HepG2 (cell line): ENCODE results near the gene MAN1A1. TPM values are rescaled to one million over a fixed set of nuclear protein-coding genes. Genes with fewer than 3 reads are reported as not detected.
A peak's percentile ranks its signal among the peaks of the same experiment; 100 is the strongest.

ENCODE experiments used
- ATAC-seq: fragments of 200-7000 bp; cut with Tn5 transposase; 3 replicates; pipeline ENCODE4 v1.9.1; 2020; ENCODE audit warnings: mild to moderate bottlenecking, moderate library complexity
- BruUV-seq: library from RNA; stranded (reverse); fragments of 400-500 nt; replicated peaks from 2 replicates; lab custom pipeline; 2021; lab: Mats Ljungman, UMichigan
- CTCF ChIA-PET: fragments of 300-600 bp; formaldehyde crosslinking; extraction: SDS; loops from one replicate; lab custom pipeline; 2021; ENCODE audit warnings: low total read pairs, inconsistent platforms, low intra/inter-chr PET ratio; lab: Yijun Ruan, JAX
- POLR2A ChIA-PET: fragments of 350-600 bp; sonication (Branson Sonifier 250); formaldehyde crosslinking; loops from one replicate; lab custom pipeline; 2020; ENCODE audit warnings: antibody characterized with exemption, inconsistent platforms; lab: Yijun Ruan, JAX
- DNase-seq: peaks from one replicate; pipeline ENCODE4 v3.0.0-alpha.2; 2015; ENCODE audit warnings: low spot score
- FAIRE-seq: peaks from 3 replicates; lab custom pipeline; 2011; peaks lifted over from hg19 to GRCh38; lab: Jason Lieb, UNC
- H2AFZ ChIP-seq: one replicate; pipeline ENCODE4 v1.6.1; 2011; ENCODE audit warnings: low read length, inconsistent platforms
- H3K27ac ChIP-seq: fragments of 300-600 bp; 3 replicates; pipeline ENCODE4 v1.8.0; 2011; ENCODE audit warnings: mixed run types, mild to moderate bottlenecking, mixed read lengths, low read length, inconsistent platforms; ENCODE audit not compliant: insufficient read depth; ENCODE audit errors: extremely low read length
- H3K27me3 ChIP-seq, 2 experiments: fragments of 200-600 bp in 1 of 2; 2 replicates in 1 of 2; 3 replicates in 1 of 2; pipeline versions ENCODE4 v1.6.0 to v1.8.0; 2011; ENCODE audit warnings: low read length in 2 of 2, mild to moderate bottlenecking in 2 of 2, moderate library complexity in 2 of 2, inconsistent platforms in 1 of 2; ENCODE audit not compliant: insufficient read depth in 2 of 2, control insufficient read depth in 1 of 2
- H3K36me3 ChIP-seq, 2 experiments: fragments of 200-600 bp in 1 of 2; replicated peaks in 1 of 2; 2 replicates in 1 of 2; 3 replicates in 1 of 2; pipeline versions ENCODE4 v1.5.1 to v1.8.0; 2011; ENCODE audit warnings: low read length in 2 of 2, inconsistent platforms in 1 of 2; ENCODE audit not compliant: insufficient read depth in 2 of 2, control insufficient read depth in 1 of 2
- H3K4me1 ChIP-seq: 2 replicates; pipeline ENCODE4 v1.5.1; 2012; ENCODE audit warnings: low read length, inconsistent platforms; ENCODE audit not compliant: insufficient read depth
- H3K4me2 ChIP-seq: 2 replicates; pipeline ENCODE4 v1.6.0; 2011; ENCODE audit warnings: low read depth, low read length, inconsistent platforms
- H3K4me3 ChIP-seq, 3 experiments: fragments of 200-600 bp in 1 of 3; sonication (generic), shearing (Covaris generic) in 1 of 3; replicated peaks in 1 of 3; 2 replicates each; pipeline ENCODE4 v1.5.1; 2011 to 2016; ENCODE audit warnings: low read length in 3 of 3, inconsistent platforms in 2 of 3, low read depth in 2 of 3, mild to moderate bottlenecking in 2 of 3, control low read depth in 1 of 3, mixed read lengths in 1 of 3; ENCODE audit not compliant: insufficient read depth in 1 of 3
- H3K79me2 ChIP-seq: one replicate; pipeline ENCODE4 v1.6.1; 2011; ENCODE audit warnings: low read length, inconsistent platforms; ENCODE audit not compliant: insufficient read depth
- H3K9ac ChIP-seq: 2 replicates; pipeline ENCODE4 v1.6.0; 2011; ENCODE audit warnings: mild to moderate bottlenecking, low read depth, low read length, inconsistent platforms; ENCODE audit not compliant: insufficient read depth
- H3K9me3 ChIP-seq: 2 replicates; pipeline ENCODE4 v1.5.1; 2012; ENCODE audit warnings: mild to moderate bottlenecking, low read length
- H4K20me1 ChIP-seq: 2 replicates; pipeline ENCODE4 v1.6.0; 2011; ENCODE audit warnings: inconsistent platforms, mild to moderate bottlenecking, low read length, moderate library complexity; ENCODE audit not compliant: insufficient read depth
- ATF5 ChIP-seq: sonication (generic); formaldehyde crosslinking; IDR thresholded peaks from 2 replicates; pipeline ENCODE4 v1.4.0; 2020; ENCODE audit warnings: mild to moderate bottlenecking, low read depth, missing genetic modification reagents
- NR1H2 ChIP-seq: sonication (generic); formaldehyde crosslinking; IDR thresholded peaks from 2 replicates; pipeline ENCODE4 v1.8.1; 2022; ENCODE audit warnings: low read depth, missing genetic modification reagents, borderline replicate concordance
- PHF8 ChIP-seq: sonication (generic); formaldehyde crosslinking; IDR thresholded peaks from 2 replicates; pipeline ENCODE4 v1.5.0; 2020; ENCODE audit warnings: missing genetic modification reagents
- RXRA ChIP-seq: sonication (generic); formaldehyde crosslinking; IDR thresholded peaks from 2 replicates; pipeline ENCODE4 v1.5.1; 2020; ENCODE audit warnings: missing genetic modification reagents
- SCMH1 ChIP-seq: sonication (generic); formaldehyde crosslinking; IDR thresholded peaks from 2 replicates; pipeline ENCODE4 v1.9.0; 2021; ENCODE audit warnings: missing genetic modification reagents, mild to moderate bottlenecking, borderline replicate concordance
- SNAPC4 ChIP-seq: sonication (generic); formaldehyde crosslinking; IDR thresholded peaks from 2 replicates; pipeline ENCODE4 v1.4.0; 2020; ENCODE audit warnings: mild to moderate bottlenecking, missing genetic modification reagents
- ZBTB43 ChIP-seq: sonication (generic); formaldehyde crosslinking; conservative IDR thresholded peaks from 2 replicates; pipeline ENCODE4 v1.4.0; 2020; ENCODE audit warnings: missing genetic modification reagents
- ZC3H13 ChIP-seq: sonication (generic); formaldehyde crosslinking; IDR thresholded peaks from 2 replicates; pipeline ENCODE4 v1.8.1; 2023; ENCODE audit warnings: mild to moderate bottlenecking, missing genetic modification reagents, moderate library complexity
- ZNF781 ChIP-seq: sonication (generic); formaldehyde crosslinking; IDR thresholded peaks from 2 replicates; pipeline ENCODE4 v1.5.1; 2020; ENCODE audit warnings: borderline replicate concordance, mild to moderate bottlenecking, missing genetic modification reagents; ENCODE audit errors: not compliant biosample characterization
- ZNF83 ChIP-seq: sonication (generic); formaldehyde crosslinking; IDR thresholded peaks from 2 replicates; pipeline ENCODE4 v1.4.0; 2020; ENCODE audit warnings: missing genetic modification reagents, mild to moderate bottlenecking, borderline replicate concordance
- WGBS: methylation state at CpG from one replicate; pipeline ENCODE4 v1.1.6; 2017; ENCODE audit warnings: low lambda C conversion rate; 5-methylcytosine and 5-hydroxymethylcytosine counted together
- in situ Hi-C: cut with HindIII; loops from 2 replicates; pipeline ENCODE4 v1.10.0; 2017; ENCODE audit warnings: low pct_unique_long_range_greater_than_20kb; ENCODE audit not compliant: extremely low pct_ligation_motif_present
- intact Hi-C: fragments of 100-400 bp; cut with micrococcal nuclease; formaldehyde crosslinking; loops from one replicate; pipeline ENCODE4 v1.10.0; 2022; ENCODE audit not compliant: unreplicated experiment
- polyA plus RNA-seq, 8 experiments: library from polyadenylated mRNA; depleted of rRNA in 3 of 8; stranded (reverse) in 7 of 8; unstranded in 1 of 8; fragments of >200 nt; fragmentation: Illumina TruSeq in 4 of 8; extraction: Trizol in 4 of 8; gene quantifications; 2 replicates each; pipeline versions ENCODE4 v1.2.1 to v1.2.3, GENCODE V29; 2011 to 2016; ENCODE audit warnings: low read depth in 4 of 8, missing spikeins in 1 of 8, mixed read lengths in 1 of 8; ENCODE audit not compliant: insufficient read depth in 1 of 8
- total RNA-seq, 5 experiments: library from RNA; depleted of rRNA; stranded (reverse); fragments of >200 nt; fragmentation: Illumina TruSeq; extraction: Trizol; gene quantifications; 2 replicates each; pipeline ENCODE4 v1.2.3, GENCODE V29; 2016; ENCODE audit warnings: low read depth in 1 of 5

The MAN1A1 gene
- total and polyA plus RNA-seq, 2 of the 13 experiments (the other 11 are each of a cell fraction or from before 2014, with no cell fraction given) = 156 to 236 TPM

- TF ChIP-seq SNAPC4 (no peak), ZNF781 (CRISPR knock-in tag) (no peak), RXRA (CRISPR knock-in tag) (no peak), SCMH1 (CRISPR knock-in tag) (no peak)
Measured at GRCh38 chr6:119129968-119130484, 219.5 kb downstream of the MAN1A1 start (continued).

GRCh38 chr6:119129148-119129967, 220.2 kb downstream of the MAN1A1 start:
- peak overlapping the region; percentile 35 for H3K27ac ChIP-seq
- peaks cover 43% of the 10 kb centered on the region for H3K4me1 ChIP-seq
- peak overlapping the region in 1 of 3 experiments; percentile 6; a peak in 1 of 6 replicates for H3K4me3 ChIP-seq
- no peaks in the 10 kb centered on the region for H3K27me3 ChIP-seq
- no peaks in the 10 kb centered on the region for H3K36me3 ChIP-seq
- H3K79me2 ChIP-seq = no peaks in the 10 kb centered on the region
- WGBS = 8% methylated on average over 4 of the region's 4 CpGs
- peak overlapping the region; percentile 41; the same call in 1 of the 2 replicates for H3K9ac ChIP-seq
- DNase-seq = peak; percentile 76
- no TSS peak for BruUV-seq
- peak; percentile 15 for FAIRE-seq
- peak overlapping the region; percentile 47 for H2AFZ ChIP-seq
- ChIA-PET CTCF (interaction anchor here (0.8 to 2.3 kb wide), 6 partner anchors 18 to 849 kb away, joined by 3 to 11 read pairs (median 3); partner anchors contain the start of gene MCM9), POLR2A (interaction anchor here (0.6 to 2.2 kb wide), 6 partner anchors 18 to 218 kb away, joined by 3 to 13 read pairs (median 5); no protein-coding TSS in a partner anchor)
- peak; percentile 80 for ATAC-seq
- no peaks in the 10 kb centered on the region for H4K20me1 ChIP-seq
- in situ Hi-C loops = loop anchor here (25.0 kb wide), 2 partner anchors 608 to 858 kb away; no protein-coding TSS in a partner anchor
- peak overlapping the region; percentile 68 for H3K4me2 ChIP-seq
- intact Hi-C loops = loop anchor here (1.0 to 5.0 kb wide), 3 partner anchors 41 to 132 kb away; no protein-coding TSS in a partner anchor
- H3K9me3 ChIP-seq = no peaks in the 10 kb centered on the region
- TF ChIP-seq ZBTB43 (CRISPR knock-in tag) (peak; percentile 28; the same call in 1 of the 2 replicates), ZNF83 (CRISPR knock-in tag) (no peak), ZC3H13 (no peak), PHF8 (no peak), ATF5 (CRISPR knock-in tag) (no peak), NR1H2 (CRISPR knock-in tag) (no peak)
